Endothelial cell of umbilical vein (primary cell): ENCODE results near the gene PRKG1. TPM values are rescaled to one million over a fixed set of nuclear protein-coding genes. Genes with fewer than 3 reads are reported as not detected.

Source experiments
- BruUV-seq: library from RNA; stranded (reverse); fragments of 400-500 nt; replicated peaks from 2 replicates; lab custom pipeline; 2021; lab: Mats Ljungman, UMichigan
- CTCF ChIA-PET: fragments of 300-600, 350-600 bp; sonication (Branson Sonifier 250); formaldehyde crosslinking; loops from one replicate; lab custom pipeline; 2021; ENCODE audit warnings: antibody characterized with exemption, inconsistent platforms; lab: Charles Lee
- POLR2A ChIA-PET: fragments of 300-600, 350-600 bp; sonication (Branson Sonifier 250); formaldehyde crosslinking; loops from one replicate; lab custom pipeline; 2021; ENCODE audit warnings: antibody characterized with exemption, inconsistent platforms; lab: Charles Lee
- DNase-seq: peaks from one replicate; pipeline ENCODE4 v3.0.0-alpha.2; 2011; ENCODE audit warnings: low read depth, low spot score
- FAIRE-seq: peaks from 2 replicates; lab custom pipeline; 2011; peaks lifted over from hg19 to GRCh38; lab: Jason Lieb, UNC
- H2AFZ ChIP-seq: 2 replicates; pipeline ENCODE4 v1.6.0; 2012; ENCODE audit warnings: low read depth, low read length, control low read depth, inconsistent platforms
- H3K27ac ChIP-seq: 2 replicates; pipeline ENCODE4 v1.5.1; 2011; ENCODE audit warnings: low read depth, mild to moderate bottlenecking, control low read depth, low read length, moderate library complexity; ENCODE audit not compliant: insufficient read depth
- H3K27me3 ChIP-seq, 2 experiments: 2 replicates each; pipeline versions ENCODE4 v1.6.0 to v1.6.1; 2011; ENCODE audit warnings: low read length in 2 of 2, mixed read lengths in 1 of 2; ENCODE audit not compliant: control insufficient read depth in 2 of 2, insufficient read depth in 2 of 2
- H3K36me3 ChIP-seq, 2 experiments: 2 replicates in 1 of 2; 3 replicates in 1 of 2; pipeline ENCODE4 v1.5.1; 2011; ENCODE audit warnings: low read length in 2 of 2, mild to moderate bottlenecking in 1 of 2, moderate library complexity in 1 of 2; ENCODE audit not compliant: control insufficient read depth in 2 of 2, insufficient read depth in 2 of 2; ENCODE audit errors: extremely low read depth in 1 of 2
- H3K4me1 ChIP-seq: 3 replicates; pipeline ENCODE4 v1.5.1; 2011; ENCODE audit warnings: mild to moderate bottlenecking, low read length; ENCODE audit not compliant: control insufficient read depth, insufficient read depth; ENCODE audit errors: extremely low read depth
- H3K4me2 ChIP-seq: 2 replicates; pipeline ENCODE4 v1.6.1; 2011; ENCODE audit warnings: low read length, control low read depth, mixed read lengths; ENCODE audit not compliant: insufficient read depth
- H3K4me3 ChIP-seq, 3 experiments: fragments of 200-600 bp in 1 of 3; sonication (generic), shearing (Covaris generic) in 1 of 3; replicated peaks in 1 of 3; 2 replicates each; pipeline ENCODE4 v1.5.1; 2011 to 2016; ENCODE audit warnings: control low read depth in 3 of 3, low read length in 3 of 3, mild to moderate bottlenecking in 2 of 3, inconsistent platforms in 1 of 3, low read depth in 1 of 3, moderate library complexity in 1 of 3; ENCODE audit not compliant: insufficient read depth in 1 of 3
- H3K79me2 ChIP-seq: 2 replicates; pipeline ENCODE4 v1.6.0; 2012; ENCODE audit warnings: low read length, inconsistent platforms; ENCODE audit not compliant: control insufficient read depth, insufficient read depth
- H3K9ac ChIP-seq: replicated peaks from 2 replicates; pipeline ENCODE3; 2011; ENCODE audit warnings: low read length, control low read depth; ENCODE audit not compliant: insufficient read depth; ENCODE audit errors: extremely low read depth
- H3K9me1 ChIP-seq: replicated peaks from 3 replicates; pipeline ENCODE4 v1.6.0; 2011; ENCODE audit warnings: mild to moderate bottlenecking, low read length; ENCODE audit not compliant: control insufficient read depth, insufficient read depth; ENCODE audit errors: extremely low read depth
- H3K9me3 ChIP-seq: replicated peaks from 2 replicates; pipeline ENCODE4 v1.5.1; 2012; ENCODE audit warnings: low read length, inconsistent platforms; ENCODE audit not compliant: control insufficient read depth, insufficient read depth
- H4K20me1 ChIP-seq: replicated peaks from 2 replicates; pipeline ENCODE3; 2011; ENCODE audit warnings: mild to moderate bottlenecking, low read length; ENCODE audit not compliant: control insufficient read depth, insufficient read depth; ENCODE audit errors: extremely low read depth
- CTCF ChIP-seq, 2 donors: IDR thresholded peaks; 1 replicate in 1 of 2; 2 replicates in 1 of 2; pipeline ENCODE4 v1.5.1; 2011; ENCODE audit warnings: low read length in 2 of 2, mild to moderate bottlenecking in 2 of 2, moderate library complexity in 2 of 2, control low read depth in 1 of 2, inconsistent platforms in 1 of 2, low read depth in 1 of 2; ENCODE audit not compliant: insufficient read depth in 1 of 2; ENCODE audit errors: extremely low read depth in 1 of 2
- EZH2 ChIP-seq: IDR thresholded peaks from 2 replicates; pipeline ENCODE4 v1.6.1; 2012; ENCODE audit warnings: borderline replicate concordance, low read depth, mild to moderate bottlenecking, moderate library complexity, low read length, inconsistent platforms; ENCODE audit not compliant: severe bottlenecking
- FOS ChIP-seq: IDR thresholded peaks from 2 replicates; pipeline ENCODE4 v1.6.1; 2011; ENCODE audit warnings: mild to moderate bottlenecking, low read length, moderate library complexity, borderline replicate concordance; ENCODE audit not compliant: insufficient read depth
- GATA2 ChIP-seq: IDR thresholded peaks from 2 replicates; pipeline ENCODE4 v1.7.0; 2011; ENCODE audit warnings: low read depth, mild to moderate bottlenecking, moderate library complexity, mixed read lengths, low read length; ENCODE audit not compliant: insufficient read length, insufficient read depth
- JUN ChIP-seq: IDR thresholded peaks from 2 replicates; pipeline ENCODE4 v1.6.1; 2011; ENCODE audit warnings: borderline replicate concordance, low read depth; ENCODE audit not compliant: insufficient read length, insufficient read depth
- MAX ChIP-seq: IDR thresholded peaks from 2 replicates; pipeline ENCODE4 v1.6.1; 2011; ENCODE audit not compliant: insufficient read depth, insufficient read length
- MYC ChIP-seq: IDR thresholded peaks from one replicate; pipeline ENCODE4 v1.6.1; 2011; ENCODE audit warnings: mild to moderate bottlenecking, low read depth, low read length
- POLR2A ChIP-seq: IDR thresholded peaks from 2 replicates; pipeline ENCODE4 v1.6.1; 2012; ENCODE audit warnings: low read depth, mild to moderate bottlenecking, control low read depth, low read length
- POLR2AphosphoS5 ChIP-seq: IDR thresholded peaks from 2 replicates; pipeline ENCODE4 v1.6.1; 2012; ENCODE audit warnings: low read depth, mild to moderate bottlenecking, control low read depth, low read length, moderate library complexity; ENCODE audit not compliant: insufficient read depth
- dilution Hi-C: fragments of 300-500 bp; cut with MboI; formaldehyde crosslinking; loops from one replicate; pipeline ENCODE4 v1.15.0; 2019; ENCODE audit warnings: low sequenced_read_pairs; ENCODE audit not compliant: extremely low pct_ligation_motif_present
- intact Hi-C: fragments of 100-400 bp; cut with micrococcal nuclease; formaldehyde crosslinking; loops from one replicate; pipeline ENCODE4 v1.10.0; 2022
- polyA plus RNA-seq, 4 experiments: library from polyadenylated mRNA; depleted of rRNA in 3 of 4; stranded (reverse) in 3 of 4; unstranded in 1 of 4; fragments of >200 nt; gene quantifications; 2 replicates each; pipeline versions ENCODE4 v1.2.1 to v1.2.3, GENCODE V29; 2011 to 2012; ENCODE audit warnings: missing spikeins in 1 of 4
- total RNA-seq: library from RNA; stranded (reverse); gene quantifications from 2 replicates; pipeline ENCODE4 v1.2.3, GENCODE V29; 2021

The PRKG1 gene
- total and polyA plus RNA-seq, 2 donors (not counting 3 experiments of a cell fraction or from before 2014, with no cell fraction given) = 0.01 to 0.18 TPM

GRCh38 chr10:52078397-52078937 is 1004.2 kb downstream of the PRKG1 start:
- no peaks in the 10 kb centered on the region for H3K9me3 ChIP-seq
- H3K4me1 ChIP-seq = no peaks in the 10 kb centered on the region
- dilution Hi-C loops = no loop called here
- no peaks in the 10 kb centered on the region for H3K79me2 ChIP-seq
- H3K36me3 ChIP-seq = no peaks in the 10 kb centered on the region
- no TSS peak for BruUV-seq
- TF ChIP-seq POLR2AphosphoS5 = no peak
- TF ChIP-seq MYC = no peak
- no peak for TF ChIP-seq FOS
- no peak for TF ChIP-seq MAX
- no peak for TF ChIP-seq CTCF (IDR thresholded peaks at IDR 0.05; ENCODE audit: extremely low read depth in 1 of 2, insufficient read depth in 1 of 2, low read depth in 1 of 2, low read length in 2 of 2)
- TF ChIP-seq GATA2 = no peak
- TF ChIP-seq POLR2A = no peak
- no peak for TF ChIP-seq JUN
- TF ChIP-seq EZH2 = no peak
- FAIRE-seq (no peak), DNase-seq (no peak)
- H2AFZ ChIP-seq = no peak overlapping the region
- H3K9ac ChIP-seq = no peak overlapping the region
- intact Hi-C loops = no loop called here
- no peaks in the 10 kb centered on the region for H3K9me1 ChIP-seq
- no peak overlapping the region for H3K4me2 ChIP-seq
- CTCF ChIA-PET = no interaction called here
- POLR2A ChIA-PET = no interaction called here
- no peak overlapping the region for H3K4me3 ChIP-seq
- H4K20me1 ChIP-seq = no peaks in the 10 kb centered on the region
- H3K27me3 ChIP-seq = no peaks in the 10 kb centered on the region
- H3K27ac ChIP-seq = no peak overlapping the region
